Stimulated activated CD4-positive, alpha-beta T cell treated with anti-CD3 and anti-CD28 coated beads, Interleukin-15, amount 100 ng/mL, for 1 hour (primary cell): ENCODE measurements around the gene BCL7A.
"Not testable (repeated sequence)": the region's sequence is repeated elsewhere in the genome, so short reads cannot be mapped to it uniquely, and the experiment has no call there.

ENCODE experiments used
- DNase-seq, 2 donors: peaks; one replicate each; pipeline ENCODE4 v3.0.0-alpha.2; 2020; ENCODE audit warnings: low read depth in 1 of 2, low spot score in 1 of 2

BCL7A gene

DNA sequence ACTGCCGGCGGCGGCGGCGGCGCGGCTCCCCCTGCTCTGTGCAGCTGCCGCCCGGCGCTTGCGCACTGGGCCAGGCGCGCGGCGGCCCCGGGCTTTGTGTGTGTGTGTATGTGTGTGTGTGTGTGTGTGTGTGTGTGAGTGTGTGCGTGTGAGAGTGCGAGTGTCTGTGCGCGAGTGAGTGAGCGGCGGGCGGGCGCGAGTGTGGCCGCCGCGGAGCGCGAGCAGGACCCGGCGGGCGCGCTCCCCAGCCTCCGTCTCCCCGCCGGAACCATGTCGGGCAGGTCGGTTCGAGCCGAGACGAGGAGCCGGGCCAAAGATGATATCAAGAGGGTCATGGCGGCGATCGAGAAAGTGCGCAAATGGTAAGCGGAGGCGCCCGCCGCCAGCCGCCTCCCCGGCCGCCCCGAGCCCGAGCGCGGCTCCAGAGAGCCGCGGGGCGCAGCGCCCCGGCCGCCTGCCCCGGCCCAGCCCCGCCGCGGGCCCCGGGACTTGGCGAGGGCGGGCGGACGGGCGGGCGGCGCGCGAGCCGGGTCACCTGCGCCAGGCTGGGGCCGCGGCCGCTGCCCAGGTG is at the start of gene BCL7A:
Gene BCL7A (plus strand): TSS at position 63 of the 571 bp plus-strand sequence. CDS start 208 bp downstream, at position 271.
- peak; percentile 28 to 54 for DNase-seq

DNA sequence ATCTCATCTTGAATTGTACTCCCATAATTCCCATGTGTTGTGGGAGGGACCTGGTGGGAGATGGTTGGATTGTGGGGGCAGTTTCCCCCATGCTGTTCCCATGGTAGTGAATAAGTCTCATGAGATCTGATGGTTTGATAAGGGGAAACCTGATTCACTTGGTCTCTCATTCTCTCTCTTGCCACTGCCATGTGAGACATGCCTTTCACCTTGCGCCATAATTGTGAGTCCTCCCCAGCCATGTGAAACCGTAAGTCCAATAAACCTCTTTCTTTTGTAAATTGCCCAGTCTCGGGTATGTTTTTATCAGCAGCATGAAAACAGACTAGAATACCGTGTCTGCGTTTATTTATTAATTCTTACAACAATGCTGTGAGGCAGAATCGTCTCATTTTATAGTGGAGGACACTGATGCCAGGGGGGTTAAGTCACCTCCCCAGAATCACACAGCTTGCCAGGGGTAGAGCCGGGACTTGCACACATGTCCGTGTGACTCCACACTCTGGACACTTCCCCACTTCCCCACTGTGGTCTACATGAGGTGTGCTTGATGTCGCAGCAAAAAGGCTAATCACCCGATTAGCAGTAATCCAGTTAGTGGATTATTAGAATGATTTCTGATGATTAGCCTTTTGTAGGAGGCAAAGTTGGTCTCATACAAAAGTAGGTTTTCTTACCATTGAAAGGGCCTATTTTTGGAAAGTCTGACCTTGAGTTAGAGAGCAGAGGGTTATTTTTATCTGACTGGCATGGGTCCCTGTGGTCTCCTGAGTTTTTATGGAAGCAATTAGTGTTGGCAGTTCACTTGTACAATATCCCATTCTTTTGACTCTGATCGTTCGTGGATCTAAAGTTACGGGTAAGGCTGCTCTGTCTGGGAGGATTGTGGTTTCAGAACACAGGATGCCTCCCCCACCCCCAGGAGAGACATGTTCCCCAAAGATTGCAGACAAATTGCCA is 47.4 kb upstream of the BCL7A start:
- no peak for DNase-seq

DNA sequence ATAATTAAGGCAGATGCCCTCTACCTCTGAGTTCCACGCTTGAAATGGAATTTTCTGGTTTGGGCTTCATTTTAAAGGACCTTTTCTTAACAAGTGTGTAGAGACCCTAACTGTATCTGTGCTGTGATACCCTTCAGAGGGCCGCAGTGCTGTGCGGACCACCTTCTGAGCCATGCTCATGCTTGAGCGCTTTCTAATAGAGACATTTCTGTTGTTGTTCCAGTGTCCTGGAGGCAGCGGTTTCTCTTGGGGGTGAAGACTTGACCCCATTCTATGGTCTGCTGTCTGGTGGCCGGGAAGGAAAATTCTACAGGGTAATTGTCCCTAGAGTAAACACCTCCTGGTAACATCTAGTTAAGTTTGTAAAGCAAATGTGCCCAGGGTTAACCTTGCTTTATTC is 46.7 kb upstream of the BCL7A start:
- DNase-seq: no peak

DNA sequence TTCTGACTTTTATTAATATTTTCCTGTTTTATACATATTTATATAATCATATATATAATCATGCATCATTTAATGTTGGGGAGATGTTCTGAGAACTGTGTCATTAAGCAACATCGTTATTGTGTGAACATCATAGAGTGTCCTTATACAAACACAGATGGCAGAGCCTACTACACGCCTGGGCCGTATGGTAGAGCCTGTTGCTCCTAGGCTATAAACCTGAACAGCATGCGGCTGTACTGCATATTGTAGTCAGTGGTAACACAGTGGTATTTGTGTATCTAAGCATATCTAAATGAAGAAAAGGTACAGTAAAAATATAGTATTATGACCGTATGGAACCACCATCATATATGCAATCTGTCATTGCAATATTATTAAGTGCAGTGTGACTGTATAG is 44.7 kb upstream of the BCL7A start:
- DNase-seq: no peak

DNA sequence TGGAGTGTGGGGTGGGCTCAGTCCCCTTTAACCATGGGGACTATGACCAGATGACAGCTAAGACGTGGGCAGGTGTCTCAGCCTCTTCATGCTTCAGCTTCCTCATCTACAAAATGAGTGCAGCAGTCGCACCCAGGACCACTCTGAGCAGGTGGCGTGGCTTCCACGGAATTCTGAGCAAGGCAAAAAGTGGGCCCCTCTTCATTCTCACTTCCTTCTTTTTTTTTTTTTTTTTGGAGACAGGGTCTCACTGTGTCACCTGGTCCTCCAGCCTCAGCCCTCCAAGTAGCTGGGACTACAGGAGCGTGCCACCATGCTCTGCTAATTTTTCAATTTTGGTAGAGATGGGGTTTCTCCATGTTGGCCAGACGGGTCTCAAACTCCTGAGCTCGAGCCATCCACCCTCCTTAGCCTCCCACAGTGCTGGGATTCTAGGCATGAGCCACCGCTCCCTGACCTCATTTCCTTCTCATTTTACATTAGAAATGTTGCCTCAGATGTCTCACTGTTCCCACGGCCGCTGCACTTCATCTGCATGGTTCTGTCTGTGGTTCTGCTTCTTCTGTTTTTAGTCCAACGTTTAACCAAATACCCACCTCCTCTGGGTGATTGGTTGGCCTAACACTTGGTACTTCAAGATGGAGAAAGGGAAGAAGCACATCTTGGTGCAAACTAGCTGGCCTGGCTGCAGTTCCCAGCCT is 41.3 kb upstream of the BCL7A start:
- no peak for DNase-seq

DNA sequence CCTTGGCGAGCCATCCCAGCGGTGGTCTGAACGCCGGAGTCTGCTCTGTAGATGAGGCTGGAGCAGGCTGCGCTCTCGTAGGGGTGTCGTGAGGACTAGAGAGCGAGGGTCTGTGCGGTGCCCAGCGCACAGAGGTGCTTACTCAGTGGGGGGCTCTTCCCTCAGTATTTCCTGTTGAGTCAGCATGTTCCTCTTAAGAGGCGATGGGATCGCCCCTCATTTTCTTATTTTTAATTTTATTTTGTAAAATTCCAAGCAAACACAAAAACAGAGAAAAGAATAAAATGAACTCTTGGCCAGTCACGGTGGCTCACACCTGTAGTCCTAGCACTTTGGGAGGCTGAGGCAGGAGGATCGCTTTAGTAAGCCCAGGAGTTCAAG is 40.8 kb upstream of the BCL7A start:
- DNase-seq: no peak

DNA sequence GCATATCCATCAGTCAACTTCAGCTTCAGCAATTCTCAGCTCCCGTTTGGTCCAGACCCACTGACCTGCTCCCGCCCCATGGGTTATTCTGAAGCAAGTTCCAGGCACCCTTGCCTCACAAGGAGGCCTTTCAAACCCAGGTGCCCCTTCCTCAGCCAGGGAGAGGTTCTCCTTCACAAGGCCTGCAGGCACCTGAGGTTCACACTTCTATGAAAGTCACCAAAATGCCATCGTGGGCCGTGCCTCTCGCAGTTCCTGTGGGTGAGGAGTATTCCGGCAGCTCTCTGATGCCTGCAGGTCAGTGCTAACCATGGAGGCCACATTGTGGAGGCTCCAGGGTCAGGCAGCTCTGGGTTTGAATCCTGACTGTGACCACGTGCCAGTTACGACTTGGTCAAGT is 40.2 kb upstream of the BCL7A start:
- DNase-seq: no peak

DNA sequence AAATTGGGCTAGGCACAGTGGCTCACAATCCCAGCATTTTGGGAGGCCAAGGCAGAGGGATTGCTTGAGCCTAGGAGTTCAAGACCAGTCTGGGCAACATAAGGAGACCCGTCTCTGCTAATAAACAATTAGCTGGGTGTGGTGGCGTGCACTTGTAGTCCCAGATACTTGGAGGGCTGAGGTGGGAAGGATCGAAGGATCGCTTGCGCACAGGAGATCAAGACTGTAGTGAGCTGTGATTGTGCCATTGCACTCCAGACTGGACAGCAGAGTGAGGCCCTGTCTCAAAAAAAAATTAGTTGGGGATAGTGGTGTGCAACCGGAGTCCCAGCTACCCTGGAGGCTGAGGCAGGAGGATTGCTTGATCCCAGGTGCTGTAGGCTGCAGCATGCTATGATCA is 38.7 kb upstream of the BCL7A start:
- DNase-seq: no peak

DNA sequence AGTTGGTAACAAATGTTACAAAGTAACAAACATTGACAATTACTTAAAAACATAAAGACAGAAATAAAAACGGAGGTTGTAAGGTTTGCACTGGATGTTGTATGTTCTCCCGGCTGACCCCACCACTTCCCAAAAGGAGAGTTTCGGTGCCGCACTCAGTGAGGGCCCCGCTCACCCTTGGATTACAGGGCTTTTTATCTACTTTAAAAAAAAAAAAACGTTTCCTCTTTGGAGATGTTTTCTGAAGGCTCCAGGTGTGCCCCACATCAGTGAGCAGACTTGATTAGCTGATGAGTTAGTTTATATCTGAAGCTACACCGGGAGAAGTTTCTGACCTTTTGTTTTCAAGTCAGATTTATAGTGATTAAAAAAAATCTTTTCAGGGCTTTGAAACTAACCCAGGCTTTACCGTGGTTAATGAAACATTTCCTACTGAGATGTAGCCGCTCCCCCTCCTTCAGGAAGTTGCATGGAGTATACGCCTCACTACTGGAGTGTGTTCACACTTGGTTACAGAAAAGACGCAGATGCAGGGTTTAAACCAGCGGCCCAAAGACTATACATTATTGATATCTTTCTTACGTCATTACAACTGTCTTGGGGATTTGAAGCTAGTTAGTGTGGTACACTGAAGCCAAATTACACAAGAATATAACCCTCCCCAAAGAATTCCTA is 38.0 kb upstream of the BCL7A start:
- DNase-seq: no peak

DNA sequence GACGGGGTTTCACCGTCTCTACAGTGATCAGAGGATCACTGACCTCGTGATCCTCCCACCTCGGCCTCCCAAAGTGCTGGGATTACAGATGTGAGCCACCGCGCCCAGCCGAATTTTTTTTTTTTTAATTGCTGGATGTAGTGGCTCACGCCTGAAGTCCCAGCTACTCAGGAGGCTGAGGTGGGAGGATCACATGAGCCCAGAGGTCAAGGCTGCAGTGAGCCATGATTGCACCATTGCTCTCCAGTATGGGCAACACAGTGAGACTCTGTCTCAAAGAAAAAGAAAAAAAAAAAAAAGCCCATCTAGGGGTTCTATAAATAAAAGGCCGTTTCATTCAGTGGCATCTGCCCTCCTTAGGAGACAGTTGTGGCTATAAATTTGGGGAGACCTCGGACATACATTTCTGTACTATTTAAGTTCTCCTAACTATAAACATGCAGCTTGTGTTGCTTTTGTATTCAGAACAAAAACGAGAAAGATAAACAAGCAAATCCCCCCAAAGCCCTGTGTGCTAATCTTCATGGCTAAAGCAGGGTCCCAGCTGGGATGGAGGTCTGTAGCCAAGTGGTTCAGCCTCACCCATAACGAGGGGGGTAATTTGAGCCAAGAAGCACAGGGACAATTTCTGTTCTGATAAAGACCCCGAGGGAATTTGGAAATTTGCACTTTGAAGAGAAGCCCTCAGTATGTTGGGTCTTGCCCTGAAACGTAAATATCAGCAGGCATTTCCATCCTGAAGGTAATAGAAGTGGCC is 35.0 kb upstream of the BCL7A start:
- no peak for DNase-seq

DNA sequence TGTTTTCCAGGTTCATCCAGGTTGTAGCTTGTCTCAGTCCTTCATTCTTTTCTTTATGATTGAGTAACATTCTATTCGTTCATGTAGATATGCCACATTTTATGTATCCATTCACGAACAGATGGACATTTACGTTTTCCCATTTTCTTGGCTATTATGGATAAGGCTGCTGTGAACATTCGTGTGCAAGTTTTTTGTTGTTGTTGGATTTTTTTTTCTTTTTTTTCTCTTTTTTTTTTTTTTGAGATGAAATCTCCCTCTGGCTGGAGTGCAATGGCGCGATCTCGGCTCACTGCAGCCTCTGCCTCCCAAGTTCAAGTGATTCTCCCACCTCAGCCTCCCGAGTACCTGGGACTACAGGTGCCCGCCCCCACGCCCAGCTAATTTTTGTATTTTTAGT is 33.2 kb upstream of the BCL7A start:
- DNase-seq: not testable (repeated sequence)

DNA sequence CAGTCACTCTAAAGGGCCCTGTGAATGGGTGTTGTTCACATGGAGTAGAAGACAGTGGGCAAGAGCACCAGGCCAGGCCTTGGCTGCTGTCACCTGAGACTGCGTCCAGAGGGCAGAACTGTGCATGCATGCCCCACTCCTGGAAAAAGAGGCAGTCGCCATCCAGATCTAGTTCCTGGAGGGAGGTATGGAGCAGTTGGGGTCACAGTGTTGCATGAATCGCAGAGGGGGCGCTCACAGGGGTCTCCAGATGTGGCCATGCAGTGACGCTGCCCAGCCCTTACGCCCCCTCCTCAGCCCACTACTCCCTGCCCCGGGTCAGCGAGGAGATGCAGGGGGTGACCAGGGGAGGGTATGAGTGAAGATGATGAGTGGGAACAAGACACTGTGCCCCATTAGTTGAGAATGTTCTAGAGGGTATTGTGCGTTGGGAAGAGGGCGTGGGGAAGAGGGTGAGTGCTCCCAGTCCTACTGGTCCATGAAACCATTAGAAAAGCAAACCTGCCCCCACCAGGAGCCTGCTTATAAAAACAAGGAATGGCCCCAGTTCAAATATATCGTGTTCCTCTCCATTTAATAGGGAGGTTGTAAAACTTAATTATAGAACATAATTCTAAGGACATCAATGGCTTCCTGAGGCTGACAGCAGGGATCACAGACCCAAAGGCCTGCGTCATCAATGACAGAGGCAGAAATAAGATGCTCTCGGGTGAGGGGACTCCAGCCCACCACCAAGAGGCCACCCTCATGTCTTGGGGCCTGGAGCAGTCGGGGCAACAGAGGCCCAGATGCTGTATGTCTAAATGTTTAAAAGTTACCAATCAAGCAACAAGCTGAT is 32.2 kb upstream of the BCL7A start:
- no peak for DNase-seq

DNA sequence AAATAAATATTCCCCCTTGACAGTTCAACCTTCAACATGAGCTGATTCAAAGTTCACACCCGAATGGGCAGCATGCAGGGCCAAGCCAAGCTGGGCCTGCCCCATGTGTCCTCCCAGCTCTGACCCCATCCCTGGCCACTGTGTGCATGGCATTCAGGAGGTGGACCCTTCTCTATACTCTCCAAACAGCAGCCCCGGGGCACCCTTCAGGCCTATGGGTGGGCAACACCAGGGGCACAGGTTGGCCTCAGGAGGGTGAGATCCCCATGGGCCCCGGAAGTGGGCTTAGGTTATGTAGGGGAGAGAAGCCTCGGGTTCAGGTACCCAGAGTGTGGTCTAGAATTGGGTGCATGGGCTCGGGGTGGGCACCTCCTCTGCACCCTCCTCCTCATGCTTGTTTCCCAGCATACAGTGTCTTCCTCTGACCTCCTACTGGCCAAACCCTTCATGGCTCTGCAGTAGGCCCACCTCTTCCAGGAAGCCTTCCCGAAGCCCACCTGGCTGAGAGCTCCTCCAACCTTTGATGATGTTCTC is 31.5 kb upstream of the BCL7A start:
- DNase-seq: no peak

DNA sequence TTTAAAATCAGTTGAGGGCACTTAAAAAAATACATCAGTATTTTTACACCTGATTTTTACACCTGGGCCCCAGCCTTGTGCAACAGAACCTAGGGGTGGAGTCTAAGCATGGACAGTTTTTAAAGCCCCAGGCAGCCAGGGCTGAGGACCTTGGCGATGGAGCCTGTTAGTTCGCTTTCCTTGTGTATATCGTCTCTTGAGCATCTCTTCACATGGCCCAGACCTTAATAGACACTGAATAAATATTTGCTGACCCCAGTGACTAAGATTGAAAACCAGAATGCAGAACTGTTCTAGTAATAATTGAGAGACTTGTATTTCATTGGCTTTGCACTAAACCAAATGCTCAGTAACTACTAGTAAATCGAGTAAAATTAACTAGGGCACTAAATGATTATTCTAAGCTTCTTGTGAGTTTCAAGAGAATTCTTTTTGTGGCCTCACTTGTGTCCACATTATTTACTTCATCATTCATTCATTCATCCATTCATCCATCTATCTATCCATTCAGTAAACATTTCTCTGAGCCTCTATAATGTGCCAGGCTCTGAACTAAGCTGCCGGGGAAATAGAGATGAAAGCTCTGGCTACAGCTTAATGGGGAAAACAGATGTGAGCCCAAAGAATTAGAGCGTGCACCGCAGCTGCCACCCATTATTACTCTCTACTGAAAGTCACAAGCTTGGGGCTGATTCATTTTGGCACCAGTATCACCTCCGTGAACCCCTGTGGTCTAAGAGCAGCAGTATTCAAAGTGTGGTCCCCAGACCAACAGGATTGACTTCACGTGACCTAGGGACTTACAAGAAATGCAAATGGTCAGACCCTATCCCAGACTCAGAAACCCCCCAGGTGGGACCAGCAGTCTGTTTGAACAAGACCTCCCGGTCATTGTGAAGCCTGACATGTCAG is 30.7 kb upstream of the BCL7A start:
- no peak for DNase-seq

DNA sequence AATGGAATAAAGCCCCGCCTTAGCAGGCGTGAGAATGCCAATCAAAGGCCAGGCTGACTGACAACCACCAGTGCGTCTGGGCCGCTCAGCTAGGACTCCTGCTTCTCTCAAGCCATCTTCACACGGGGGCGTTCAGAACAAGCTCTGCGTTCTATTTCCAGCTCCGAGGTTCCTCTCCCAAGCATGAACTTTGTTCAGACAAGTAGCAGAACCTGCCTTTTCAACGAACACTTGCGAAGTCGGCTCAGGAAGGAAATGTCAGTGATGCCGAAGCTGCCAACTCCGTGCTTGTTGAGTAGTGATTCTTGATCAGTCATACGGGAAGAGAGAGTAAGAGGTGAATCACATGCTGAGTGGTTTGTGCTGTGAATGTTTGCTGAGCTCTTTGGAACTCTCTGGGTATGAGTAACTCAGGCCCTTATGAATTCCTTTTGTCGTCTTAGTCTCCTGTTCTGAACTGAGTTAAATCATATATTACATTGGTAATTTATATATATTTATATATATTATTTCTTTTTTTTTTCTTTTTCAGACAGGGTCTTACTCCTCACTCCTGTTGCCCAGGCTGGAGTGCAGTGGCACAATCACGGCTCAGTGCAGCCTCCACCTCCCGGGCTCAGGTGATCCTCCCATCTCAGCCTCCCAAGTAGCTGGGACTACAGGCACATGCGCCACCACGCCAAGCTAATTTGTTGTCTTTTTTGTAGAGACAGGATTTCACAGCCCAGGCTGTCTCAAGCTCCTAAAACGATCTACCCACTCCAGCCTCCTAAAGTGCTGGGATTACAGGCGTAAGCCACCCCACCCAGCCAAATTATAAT is 29.4 kb upstream of the BCL7A start:
- peak in 1 of 2 donors; percentile 18 for DNase-seq

DNA sequence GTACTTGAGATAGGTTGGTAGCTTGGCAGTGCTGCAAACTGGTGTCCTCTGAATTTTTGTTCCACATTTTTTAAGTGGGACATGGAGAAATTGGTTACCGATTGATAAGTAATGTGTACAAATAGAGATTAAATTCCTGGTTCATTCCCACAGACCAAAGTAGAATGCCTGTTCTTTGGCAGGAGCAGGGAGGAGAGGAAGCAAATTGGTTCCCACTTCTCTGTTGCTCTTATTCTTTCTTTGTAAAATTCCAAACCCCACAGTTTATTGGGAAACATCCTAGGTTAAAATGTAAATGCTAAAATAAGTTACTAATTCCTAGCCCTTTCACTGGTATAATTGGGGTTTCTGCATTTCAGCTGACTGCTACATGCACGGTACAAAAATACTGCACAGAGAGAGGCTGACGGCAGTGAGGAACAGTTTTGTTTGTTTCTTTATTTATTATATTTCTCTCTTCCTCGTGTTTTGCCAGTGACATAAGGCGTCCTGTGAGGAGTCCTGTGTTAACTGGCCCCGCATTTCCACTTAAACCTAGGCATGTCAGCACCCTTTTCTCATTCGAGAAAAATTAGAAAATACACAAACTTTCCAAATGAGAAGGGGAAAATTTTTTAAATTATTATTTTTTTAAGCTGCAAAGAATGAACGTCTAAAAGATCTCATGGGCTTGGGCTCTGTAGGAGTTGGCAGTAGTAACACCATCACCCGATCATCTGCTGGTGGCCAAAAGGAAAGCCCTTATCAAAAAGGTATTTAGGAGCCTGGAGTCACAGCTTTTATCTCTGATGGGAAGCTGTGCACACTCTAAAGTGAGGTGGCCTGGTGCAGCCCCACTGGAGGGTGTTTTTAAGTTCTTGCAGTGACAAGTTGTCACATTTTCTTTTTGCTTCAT is 25.4 kb upstream of the BCL7A start:
- no peak for DNase-seq
